ENCODE measurements around the gene CAMTA1.

Gene CAMTA1

DNA sequence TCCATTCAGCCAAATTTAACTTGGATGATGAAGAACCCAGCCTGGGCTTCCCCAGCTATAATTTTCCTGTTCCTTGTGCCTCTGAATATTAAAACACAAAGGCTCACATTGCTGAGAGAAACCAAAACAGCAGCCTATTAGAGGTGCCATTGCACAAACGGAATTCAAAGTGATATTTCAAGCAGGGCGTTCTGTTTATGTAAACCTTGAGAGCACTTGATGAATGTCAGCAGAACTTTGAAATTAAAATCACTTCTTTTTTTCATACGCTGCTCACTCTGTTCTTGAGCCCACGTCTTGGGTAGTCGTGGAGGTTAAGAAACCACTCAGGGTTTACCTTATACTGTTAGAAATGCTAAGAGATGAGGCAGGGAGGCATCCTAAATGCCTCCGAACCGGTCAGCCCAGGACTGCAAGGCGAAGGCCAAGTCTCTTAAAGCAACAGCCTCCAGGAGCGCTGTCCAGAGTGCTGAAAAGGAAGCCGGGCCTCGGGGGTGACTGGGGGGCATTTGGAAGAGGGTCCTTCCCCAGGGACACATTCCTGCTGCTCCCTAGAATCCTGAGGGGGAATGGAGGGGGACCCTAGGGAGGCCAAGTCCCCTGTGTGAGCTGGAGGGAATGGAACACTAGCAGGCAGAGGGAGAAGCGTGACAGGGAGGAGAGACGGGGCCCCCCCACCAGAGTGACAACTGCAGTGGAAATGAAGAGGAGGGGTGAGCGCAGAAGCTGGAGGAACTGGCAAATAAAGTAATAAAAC is 831.0 kb downstream of the CAMTA1 start:
- peak; percentile 25 for DNase-seq (ENCODE audit: low read depth)

DNA sequence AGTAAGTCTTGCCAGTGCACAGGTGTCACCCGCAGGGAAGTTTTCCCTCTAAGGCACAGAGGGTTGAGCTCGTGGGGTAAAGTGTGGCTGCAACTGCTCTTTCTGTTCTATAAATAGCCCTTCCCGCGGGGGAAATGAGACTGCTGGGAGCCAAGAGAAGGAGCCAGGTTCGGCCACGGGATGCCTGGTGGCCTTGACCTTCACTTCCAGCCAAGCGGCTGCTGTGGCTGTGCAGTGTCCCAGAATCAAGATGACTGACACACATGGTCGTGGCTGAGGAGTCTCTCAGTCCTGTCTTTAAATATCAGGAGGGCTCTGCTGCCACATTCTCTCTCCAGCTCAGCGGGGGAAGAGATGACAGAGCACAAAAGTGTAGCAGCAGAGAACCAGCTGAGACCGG is 831.7 kb downstream of the CAMTA1 start:
- no peak for DNase-seq (ENCODE audit: low read depth)

DNA sequence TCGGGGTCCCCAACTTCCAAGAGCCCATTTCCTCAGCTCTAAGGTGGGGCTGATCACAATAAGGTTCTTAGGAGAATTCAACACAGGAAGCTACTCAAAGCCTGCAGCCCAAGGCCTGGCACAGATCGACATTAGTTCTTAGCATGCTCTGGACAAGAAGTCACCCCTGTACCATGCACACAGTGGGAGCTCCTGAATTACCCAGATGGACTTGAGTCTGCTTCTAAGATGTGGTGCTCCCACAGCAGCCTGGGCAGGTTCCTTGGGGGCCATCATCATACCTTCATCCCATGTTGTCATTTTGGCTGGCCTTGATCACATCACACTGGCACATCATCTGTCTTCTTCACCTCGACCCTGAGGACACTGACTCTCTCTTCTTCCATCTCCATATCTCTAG is 832.6 kb downstream of the CAMTA1 start:
- no peak for DNase-seq (ENCODE audit: low read depth)

DNA sequence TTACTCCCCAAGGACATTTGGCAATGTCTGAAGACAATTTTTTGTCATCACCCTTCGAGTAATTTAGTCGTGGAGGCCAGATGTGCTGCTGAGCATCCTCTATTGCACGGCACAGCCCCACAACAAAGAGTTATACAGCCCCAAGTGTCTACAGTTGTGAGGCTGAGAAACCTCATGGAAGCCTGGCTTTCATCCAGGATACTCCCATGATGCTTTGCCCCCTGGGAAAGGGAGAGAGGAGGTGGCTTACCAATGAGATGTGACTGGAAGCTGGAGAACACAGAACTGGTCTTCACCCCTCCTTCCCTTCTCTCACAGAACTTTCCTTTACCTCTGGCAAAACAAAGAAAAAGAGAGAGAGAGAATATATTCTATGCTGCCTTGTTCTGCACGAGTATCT is 834.9 kb downstream of the CAMTA1 start:
- DNase-seq (ENCODE audit: low read depth), result no peak

DNA sequence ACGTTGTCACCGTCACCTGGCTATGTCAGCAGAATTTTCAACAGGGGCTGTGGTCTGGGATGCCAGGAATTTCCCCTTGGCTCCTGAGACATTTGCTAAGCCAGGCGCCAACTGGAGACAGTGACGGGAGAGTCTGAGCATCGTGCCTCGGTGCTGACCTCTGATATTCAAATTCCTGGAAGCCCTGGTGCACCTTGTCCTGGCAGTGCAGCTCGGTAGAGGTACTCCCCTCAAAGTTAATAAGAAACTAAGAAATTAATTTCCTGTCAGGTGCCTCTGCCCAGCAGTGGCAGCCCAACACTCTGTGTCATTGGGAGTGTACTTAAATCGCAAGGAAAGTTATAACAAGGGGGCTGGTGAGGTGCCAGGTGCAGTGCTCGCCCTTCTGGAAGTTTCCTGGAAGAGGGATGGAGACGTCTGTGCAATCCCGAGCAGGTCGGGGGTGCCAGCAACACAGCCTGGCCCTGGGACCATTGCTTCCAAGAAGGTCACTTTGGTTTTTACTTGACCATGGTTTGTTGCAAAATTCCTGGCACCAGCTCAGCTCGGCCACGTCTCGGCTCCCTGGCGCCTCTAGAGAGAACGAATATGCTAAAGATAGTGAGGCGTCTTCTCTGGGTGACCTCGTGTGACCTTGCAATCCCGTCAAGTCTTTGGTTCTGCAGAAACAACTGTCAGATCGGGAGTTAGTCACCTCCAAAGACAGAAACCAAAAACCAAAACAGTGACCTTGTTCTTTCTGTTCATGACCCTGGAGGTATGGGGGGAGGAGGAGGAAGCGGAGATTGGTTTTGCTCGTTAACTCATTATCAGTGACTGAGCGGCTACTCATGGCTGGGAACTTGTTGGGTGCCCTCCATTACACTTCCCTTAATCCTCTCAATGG is 836.3 kb downstream of the CAMTA1 start:
- DNase-seq (ENCODE audit: low read depth), result peak; percentile 27

DNA sequence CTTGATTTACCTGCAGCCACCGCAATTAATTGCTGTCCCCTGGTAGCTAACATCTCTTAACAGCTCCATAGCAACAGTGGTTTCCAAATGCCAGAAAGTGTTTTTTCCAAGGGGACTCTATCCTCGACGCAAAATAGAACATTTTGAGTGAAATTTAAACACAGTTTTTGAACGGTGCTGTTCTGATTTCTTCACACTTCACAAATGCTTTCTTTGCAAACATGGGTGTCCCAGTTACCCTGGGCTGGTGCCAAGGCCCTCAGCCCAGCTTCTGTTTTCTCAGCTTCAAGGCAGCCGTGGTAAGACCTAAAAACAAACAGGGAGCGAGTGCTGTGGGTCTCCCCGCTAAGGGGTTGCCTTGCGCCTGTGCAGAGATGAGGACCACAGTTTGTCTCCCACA is 838.6 kb downstream of the CAMTA1 start:
- no peak for DNase-seq (ENCODE audit: low read depth)

DNA sequence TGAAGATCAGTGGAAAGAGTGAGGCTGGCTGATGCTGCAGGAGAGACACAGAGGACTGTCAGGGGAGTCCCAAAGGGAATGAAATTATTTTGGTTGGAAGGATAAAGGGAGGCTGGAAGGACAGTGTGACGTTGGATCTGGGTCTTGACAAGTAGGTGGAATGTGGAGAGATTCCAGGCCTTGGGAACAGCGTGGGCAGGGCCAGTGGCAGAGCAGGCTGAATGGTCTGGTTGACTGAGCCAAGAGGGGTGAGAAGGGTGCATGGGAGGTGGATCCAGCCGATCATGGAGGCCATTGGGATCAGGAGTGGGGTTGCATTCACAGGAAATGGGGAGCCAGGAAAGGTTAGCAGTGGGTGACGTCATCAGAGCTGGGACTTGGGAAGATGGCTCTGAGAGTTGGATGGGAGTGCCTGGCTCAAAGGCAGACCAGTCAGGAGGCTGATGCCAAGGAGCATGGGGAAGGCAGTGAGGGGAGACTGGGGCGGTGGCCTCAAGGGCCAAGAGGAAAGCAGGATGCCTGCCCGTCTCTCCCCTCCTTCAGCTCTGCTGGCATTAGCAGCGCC is 839.6 kb downstream of the CAMTA1 start:
- no peak for DNase-seq (ENCODE audit: low read depth)

DNA sequence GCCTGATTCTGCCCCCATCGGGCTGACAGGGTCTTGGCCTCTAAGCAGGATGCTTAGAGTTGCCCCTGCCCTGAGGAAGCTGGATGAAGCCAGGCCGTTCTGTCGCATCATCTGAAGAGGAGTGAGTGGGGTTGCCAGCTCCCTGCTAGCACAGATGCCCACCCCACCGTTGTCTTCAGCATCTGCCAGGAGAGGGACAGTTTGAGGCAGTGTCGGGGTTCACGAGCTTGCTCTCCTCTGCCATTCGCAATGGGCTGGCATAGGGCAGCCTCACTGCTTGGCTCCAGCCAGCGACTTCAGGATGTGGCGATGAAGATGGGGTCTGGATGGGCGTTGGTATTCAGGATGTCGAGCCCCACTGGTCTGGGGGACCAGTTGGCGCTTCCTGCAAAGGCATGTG is 840.1 kb downstream of the CAMTA1 start:
- DNase-seq (ENCODE audit: low read depth), result no peak

DNA sequence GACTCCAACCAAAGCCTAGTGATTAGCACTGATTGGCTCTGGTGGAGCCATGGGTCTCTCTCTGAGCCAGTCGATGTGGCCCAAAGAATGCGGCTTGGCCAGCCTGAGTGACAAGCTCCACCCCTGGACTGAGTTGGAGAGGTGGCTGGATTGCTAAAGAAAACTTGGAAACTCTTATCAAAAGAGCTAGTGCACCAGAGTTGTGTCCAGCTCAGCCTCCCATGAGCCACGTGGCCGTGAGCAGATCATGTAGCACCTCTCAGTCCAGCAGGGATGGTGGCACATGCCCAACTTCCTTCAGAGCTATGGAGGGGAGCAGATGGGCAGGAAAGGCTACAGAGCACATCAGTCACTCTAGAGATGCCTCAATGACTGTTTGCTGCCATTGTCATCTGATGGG is 843.0 kb downstream of the CAMTA1 start:
- no peak for DNase-seq (ENCODE audit: low read depth)

DNA sequence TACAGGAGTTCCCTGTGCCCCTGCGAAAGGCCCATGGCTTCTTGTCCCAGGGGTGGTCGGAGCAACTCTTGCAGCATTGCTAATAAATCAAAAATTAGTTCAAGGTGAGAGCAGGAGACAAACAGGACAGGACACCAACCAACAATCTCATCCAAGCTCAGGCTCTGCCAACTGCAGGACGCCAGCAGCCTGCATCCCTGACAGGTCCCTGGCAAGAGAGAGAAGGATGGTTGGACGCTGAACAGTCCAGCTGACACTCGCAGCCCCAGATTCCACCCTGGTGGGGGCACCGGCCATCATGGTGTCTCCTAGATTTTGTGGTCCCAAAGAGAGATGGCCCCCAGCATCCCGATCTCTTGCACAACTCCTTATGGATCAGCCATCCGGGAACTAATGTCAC is 843.8 kb downstream of the CAMTA1 start:
- no peak for DNase-seq (ENCODE audit: low read depth)

DNA sequence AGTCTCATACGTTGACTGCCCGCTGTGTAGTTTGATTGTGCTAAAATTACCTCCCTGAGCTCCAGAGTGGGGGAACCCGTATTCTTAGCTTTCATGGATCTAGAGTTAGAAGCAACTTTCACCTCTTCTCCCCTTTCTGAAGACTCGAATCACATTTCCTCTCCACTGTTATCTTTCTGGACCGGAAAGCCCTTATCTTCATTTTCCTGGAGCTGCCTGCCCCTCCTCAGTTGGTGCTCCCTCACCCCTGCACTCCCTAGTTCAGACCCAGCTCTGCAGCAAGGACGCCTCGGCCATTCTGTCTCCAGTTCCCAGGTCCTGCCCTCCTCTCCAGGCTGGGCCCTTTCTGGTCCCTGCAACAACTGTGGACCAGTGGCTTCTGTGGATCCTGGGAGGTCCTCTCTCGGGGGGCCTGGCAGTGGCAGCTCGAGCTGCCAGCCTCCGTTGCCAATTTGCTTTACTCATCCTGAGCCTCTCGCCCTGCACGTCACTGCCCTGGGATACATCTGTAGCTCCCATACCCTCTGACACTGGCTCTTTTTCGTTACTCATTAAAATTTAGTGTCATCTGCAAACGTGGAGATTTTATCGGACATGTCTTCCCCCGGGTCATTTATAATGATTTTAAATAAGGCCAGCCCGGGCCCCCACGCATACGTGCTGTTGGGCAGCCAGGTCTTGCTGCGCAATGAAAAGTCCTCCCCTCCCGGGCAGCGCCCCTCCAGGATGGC is 844.4 kb downstream of the CAMTA1 start:
- DNase-seq (ENCODE audit: low read depth), result no peak

DNA sequence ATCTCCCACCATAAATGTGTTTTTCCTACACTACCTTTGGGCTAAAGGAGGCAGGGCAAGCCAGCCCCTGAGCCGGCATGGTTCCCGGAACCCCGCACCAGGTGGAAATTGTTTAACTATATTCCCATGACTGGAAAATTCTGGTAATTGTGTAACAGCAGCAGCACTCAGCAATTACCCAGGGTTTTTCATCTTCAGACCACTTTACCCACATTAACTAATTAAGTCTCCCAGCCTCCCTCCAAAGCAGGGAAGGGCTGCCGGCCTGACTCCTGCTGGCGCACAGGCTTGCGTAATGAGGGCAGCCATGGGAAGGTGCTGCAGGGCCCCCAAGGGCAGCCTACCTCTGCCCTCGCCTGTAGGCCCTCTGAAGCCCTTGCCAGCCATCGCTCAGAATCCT is 845.1 kb downstream of the CAMTA1 start:
- no peak for DNase-seq (ENCODE audit: low read depth)

DNA sequence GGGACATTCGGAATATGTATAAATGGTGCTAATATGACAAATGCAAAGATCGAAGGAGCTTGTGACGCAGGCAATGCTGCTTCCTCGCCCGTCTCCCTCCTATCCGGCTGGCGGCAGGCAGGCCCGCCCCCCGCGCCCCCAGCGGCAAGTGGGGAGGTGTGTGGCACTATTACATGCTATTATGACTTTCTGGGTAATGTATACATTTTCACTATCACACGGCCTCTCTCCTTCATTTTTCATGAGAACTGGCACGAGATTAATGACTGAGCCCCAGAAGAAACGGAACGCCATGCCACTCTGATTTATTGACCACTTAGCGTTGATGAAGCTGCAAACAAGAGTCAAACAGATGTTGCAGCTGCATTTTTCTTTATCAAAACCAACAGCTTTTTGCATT is 846.9 kb downstream of the CAMTA1 start:
- DNase-seq (ENCODE audit: low read depth), result no peak

DNA sequence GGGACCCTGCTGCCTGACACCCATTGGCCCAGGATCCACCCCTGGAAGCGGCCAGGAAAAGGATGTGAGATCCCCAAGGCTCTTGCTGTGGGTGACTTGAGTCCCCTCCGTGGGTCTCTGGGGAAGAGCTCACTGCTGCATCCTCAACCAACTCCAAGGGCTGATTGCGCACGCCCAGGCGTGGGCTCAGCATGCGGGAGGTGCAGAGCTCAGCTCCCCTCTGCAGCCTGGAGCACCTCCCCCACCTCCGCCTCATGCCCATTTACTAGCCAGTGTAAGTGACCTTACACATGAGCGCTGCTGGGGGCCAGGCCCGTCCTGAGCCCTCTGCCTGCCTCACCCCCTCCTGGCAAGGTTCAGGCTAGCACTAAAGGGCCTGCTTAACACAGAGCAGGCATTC is 847.4 kb downstream of the CAMTA1 start:
- DNase-seq (ENCODE audit: low read depth), result no peak

DNA sequence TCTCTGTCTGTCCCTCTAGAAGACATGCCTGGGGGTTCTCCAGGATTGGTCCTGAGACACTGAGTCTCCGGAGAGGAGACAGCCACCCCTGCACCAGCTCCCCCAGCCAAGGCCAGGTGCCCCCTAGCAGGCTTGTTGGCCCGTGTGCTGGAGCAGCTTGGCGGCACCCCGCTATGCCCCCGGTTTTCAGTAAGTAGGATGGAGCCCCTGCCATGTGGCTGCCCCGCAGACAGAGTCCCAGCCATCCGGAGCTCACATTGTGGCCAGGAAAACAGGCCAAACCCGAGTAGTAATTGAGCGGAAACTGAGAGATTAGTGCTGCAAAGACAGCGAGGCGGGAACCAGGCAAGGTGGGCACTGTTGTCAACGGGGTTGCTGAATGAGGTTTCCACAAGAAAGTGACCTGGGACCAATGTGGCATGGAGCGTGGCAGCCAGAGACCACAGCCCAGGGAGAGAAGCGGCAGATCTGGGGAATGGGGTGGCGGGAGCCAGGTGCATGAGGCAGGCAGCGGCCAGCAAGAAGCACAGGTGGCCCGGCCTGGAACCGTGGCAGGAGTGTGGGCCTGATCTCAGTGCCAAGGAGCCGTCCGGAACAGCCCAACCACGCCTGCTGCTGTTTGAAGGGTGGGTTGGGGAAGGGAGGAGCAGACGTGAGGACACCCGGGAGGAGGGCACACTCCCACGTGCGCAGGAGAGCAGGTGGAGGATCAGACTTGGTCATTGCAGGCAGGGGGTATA is 848.4 kb downstream of the CAMTA1 start:
- no peak for DNase-seq (ENCODE audit: low read depth)

DNA sequence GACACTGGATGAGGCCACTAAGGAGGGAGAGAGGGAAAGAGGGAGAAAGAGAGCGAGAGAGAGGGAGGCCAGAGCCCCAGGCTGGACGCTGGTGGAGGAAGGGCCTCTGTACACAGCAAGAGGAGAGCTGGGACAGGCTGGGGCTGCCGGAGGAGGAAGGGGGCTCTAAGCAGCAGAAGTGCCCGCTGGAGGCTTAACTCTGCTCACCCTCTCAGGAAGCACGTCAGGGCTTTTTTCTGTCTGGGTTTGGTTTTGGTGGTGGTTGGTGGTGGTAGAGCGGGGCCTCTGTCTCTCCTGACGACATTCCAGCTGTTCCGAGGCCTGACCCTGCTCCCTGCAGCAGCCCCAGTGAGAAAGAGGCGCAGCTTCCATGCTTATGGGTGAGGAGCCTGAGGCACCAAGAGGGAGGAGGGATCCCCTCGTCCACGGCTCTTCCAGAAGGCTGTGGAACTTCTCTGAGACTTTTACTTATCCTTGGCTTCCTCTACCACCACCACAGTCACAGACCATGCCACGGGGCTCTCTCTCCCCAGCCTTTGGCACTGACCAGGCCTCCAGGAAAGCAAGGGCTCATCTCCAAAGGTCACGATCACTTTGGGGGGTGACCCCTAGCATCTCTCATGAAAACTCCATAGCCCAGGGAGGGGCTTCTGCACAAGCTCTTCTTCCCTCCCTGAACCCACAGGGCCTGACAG is 849.4 kb downstream of the CAMTA1 start:
- DNase-seq (ENCODE audit: low read depth), result no peak

DNA sequence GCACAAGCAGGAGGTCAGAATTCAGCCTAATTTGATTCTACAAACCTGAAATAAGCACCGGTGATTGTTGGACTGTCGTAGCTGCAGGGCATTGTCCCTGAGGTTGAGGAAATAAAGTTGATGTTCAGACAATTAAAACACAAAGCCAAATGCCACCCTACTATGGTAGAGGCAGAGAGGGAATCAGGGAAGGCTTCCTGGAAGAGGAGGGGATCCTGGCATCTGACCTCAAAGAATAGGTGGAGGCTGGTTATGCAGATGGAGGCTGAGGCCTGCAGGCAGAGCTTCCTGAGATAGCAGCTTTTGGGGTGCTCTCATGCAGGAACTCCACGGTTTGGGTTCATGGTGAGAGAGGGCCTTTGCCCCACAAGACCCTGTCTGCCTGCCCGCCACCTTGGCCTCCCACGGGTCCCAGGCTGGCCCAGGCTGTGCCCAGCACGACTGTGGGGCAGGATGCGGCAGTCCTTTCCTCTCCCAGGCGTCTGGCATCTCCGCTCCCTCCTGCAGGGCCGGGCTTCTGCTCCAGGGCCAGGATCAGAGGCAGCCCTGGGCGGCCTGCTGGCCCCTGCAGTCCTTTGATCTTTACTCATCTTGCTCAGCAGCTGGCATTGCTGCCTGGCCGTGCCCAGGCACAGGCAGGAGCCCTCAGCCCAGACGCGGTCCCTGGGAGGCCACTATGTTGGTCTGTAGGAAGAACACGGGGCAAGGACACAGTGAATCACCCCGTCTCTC is 851.7 kb downstream of the CAMTA1 start:
- no peak for DNase-seq (ENCODE audit: low read depth)

DNA sequence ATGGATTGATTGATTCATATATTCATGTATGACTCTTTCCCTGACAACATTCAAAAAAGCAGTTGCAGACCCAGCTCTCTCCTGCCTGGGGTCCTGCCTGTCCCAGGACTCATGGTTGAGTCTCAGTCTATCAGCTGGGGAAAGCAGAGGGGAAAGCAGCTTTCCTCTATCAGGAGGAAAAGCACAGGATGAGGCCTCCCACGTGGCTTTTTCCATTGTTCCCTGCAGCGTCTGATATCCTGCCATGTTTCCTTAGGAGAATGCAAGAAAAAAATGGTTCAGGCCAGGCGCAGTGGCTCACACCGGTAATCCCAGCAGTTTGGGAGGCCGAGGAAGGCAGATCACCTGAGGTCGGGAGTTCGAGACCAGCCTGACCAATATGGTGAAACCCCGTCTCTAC is 852.8 kb downstream of the CAMTA1 start:
- DNase-seq (ENCODE audit: low read depth), result no peak

DNA sequence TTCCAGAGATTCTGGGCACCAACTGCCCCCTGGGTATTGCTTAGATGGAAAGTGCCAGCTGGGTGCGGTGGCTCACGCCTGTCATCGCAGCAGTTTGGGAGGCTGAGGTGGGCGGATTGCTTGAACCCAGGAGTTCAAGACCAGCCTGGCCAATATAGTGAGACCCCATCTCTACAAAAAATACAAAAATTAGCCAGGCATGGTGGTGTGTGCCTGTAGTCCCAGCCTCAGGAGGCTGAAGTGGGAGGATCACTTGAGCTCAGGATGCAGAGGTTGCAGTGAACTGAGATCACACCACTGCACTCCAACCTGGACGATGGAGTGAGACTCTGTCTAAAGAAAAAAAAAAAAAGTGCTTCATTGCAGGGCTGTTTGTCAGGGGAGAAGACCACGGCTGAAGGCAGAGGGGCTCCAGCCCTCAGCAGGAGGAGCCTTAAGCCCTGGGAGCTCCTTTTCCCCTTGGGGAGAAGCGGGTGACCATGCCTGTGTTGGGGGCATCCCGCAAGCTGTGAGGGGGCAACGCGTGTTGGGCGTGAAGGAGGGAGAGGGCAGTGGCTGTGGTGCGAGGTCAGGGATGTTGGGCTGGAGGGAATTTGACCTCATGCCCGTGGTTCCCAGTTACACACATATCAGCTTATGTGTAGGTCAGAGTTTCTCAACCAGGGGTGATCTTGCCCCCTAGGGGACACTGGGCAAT is 854.3 kb downstream of the CAMTA1 start:
- no peak for DNase-seq (ENCODE audit: low read depth)

DNA sequence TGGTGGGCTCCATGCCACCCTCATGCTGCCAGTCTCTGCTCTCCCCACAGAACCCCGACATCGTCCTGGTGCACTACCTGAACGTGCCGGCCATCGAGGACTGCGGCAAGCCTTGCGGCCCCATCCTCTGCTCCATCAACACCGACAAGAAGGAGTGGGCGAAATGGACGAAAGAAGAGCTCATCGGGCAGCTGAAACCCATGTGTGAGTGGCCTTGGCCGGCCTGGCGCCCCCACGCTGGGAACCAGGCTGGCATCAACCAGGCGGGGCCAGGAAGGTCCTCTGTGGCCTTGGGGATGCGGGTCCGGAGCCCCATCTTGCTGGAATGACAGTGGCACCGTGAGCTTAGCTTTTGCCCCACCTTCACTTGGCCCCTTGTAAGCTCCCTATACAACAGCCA is 855.1 kb downstream of the CAMTA1 start:
- no peak for DNase-seq (ENCODE audit: low read depth)
